HCT116 (cell line): ENCODE data around the gene SLC15A3. TPM values are rescaled to one million over a fixed set of nuclear protein-coding genes. Genes with fewer than 3 reads are reported as not detected.

Source experiments
- ATAC-seq: fragments of 200-7000 bp; cut with Tn5 transposase; 2 replicates; pipeline ENCODE4 v1.9.1; 2020; ENCODE audit warnings: mild to moderate bottlenecking, moderate library complexity
- BruUV-seq: library from RNA; stranded (reverse); fragments of 400-500 nt; replicated peaks from 2 replicates; lab custom pipeline; 2021; lab: Mats Ljungman, UMichigan
- CTCF ChIA-PET: fragments of 300-600 bp; sonication (Branson Sonifier 250); formaldehyde crosslinking; loops from one replicate; lab custom pipeline; 2021; ENCODE audit warnings: antibody characterized with exemption; lab: Charles Lee
- POLR2A ChIA-PET: fragments of 300-600, 350-600 bp; sonication (Branson Sonifier 250); formaldehyde crosslinking; loops from one replicate; lab custom pipeline; 2021; ENCODE audit warnings: antibody characterized with exemption; lab: Charles Lee
- RAD21 ChIA-PET, 2 experiments: fragments of 300-600 bp; sonication (Branson Sonifier 250); formaldehyde crosslinking; loops; one replicate each; lab custom pipeline; 2023; ENCODE audit warnings: low total read pairs in 2 of 2; ENCODE audit not compliant: uncharacterized antibody in 2 of 2, unreplicated experiment in 2 of 2, low non-redundant PET in 1 of 2; lab: Charles Lee
- DNase-seq: peaks from one replicate; pipeline ENCODE4 v3.0.0-alpha.2; 2010; ENCODE audit warnings: low read depth, low spot score
- H2AFZ ChIP-seq: fragments of 200-600 bp; shearing (Covaris generic), sonication (generic); 2 replicates; pipeline ENCODE4 v1.6.1; 2017; ENCODE audit warnings: low read depth, mixed run types, mixed read lengths, antibody characterized with exemption, low read length; ENCODE audit not compliant: poor library complexity, severe bottlenecking
- H3K27ac ChIP-seq: 2 replicates; pipeline ENCODE4 v1.5.1; 2012; ENCODE audit warnings: low read depth, low read length
- H3K27me3 ChIP-seq: fragments of 200-600 bp; sonication (generic); 2 replicates; pipeline ENCODE4 v1.6.1; 2016; ENCODE audit warnings: mixed run types, low read length, mixed read lengths; ENCODE audit not compliant: insufficient read depth
- H3K36me3 ChIP-seq, 2 experiments: fragments of 200-500 bp in 1 of 2; fragments of 200-600 bp in 1 of 2; sonication (Bioruptor generic) in 1 of 2; sonication (generic) in 1 of 2; 2 replicates each; pipeline versions ENCODE4 v1.5.1 to v1.6.1; 2014 to 2016; ENCODE audit warnings: low read length in 2 of 2, inconsistent platforms in 1 of 2, mixed read lengths in 1 of 2, mixed run types in 1 of 2; ENCODE audit not compliant: insufficient read depth in 2 of 2, control insufficient read depth in 1 of 2
- H3K4me1 ChIP-seq, 2 experiments: fragments of 200-600 bp in 1 of 2; sonication (generic) in 1 of 2; 2 replicates each; pipeline versions ENCODE4 v1.5.1 to v1.6.1; 2012 to 2017; ENCODE audit warnings: low read length in 2 of 2, inconsistent platforms in 1 of 2, mild to moderate bottlenecking in 1 of 2, mixed read lengths in 1 of 2, mixed run types in 1 of 2, moderate library complexity in 1 of 2; ENCODE audit not compliant: insufficient read depth in 2 of 2, control insufficient read depth in 1 of 2
- H3K4me2 ChIP-seq: fragments of 200-600 bp; sonication (generic); 2 replicates; pipeline ENCODE4 v1.6.1; 2017; ENCODE audit warnings: mixed run types, low read length, mixed read lengths
- H3K4me3 ChIP-seq, 2 experiments: fragments of 200-600 bp in 1 of 2; sonication (generic) in 1 of 2; replicated peaks in 1 of 2; 2 replicates each; pipeline ENCODE4 v1.5.1; 2011 to 2016; ENCODE audit warnings: low read length in 2 of 2, control low read depth in 1 of 2, low read depth in 1 of 2, mild to moderate bottlenecking in 1 of 2, mixed read lengths in 1 of 2, mixed run types in 1 of 2
- H3K79me2 ChIP-seq: fragments of 200-600 bp; sonication (generic); 2 replicates; pipeline ENCODE4 v1.6.1; 2017; ENCODE audit warnings: mild to moderate bottlenecking, mixed run types, low read length, moderate library complexity, mixed read lengths; ENCODE audit not compliant: insufficient read depth
- H3K9ac ChIP-seq: fragments of 200-600 bp; sonication (generic); 2 replicates; pipeline ENCODE4 v1.6.1; 2016; ENCODE audit warnings: low read length, mixed read lengths
- H3K9me2 ChIP-seq: fragments of 200-600 bp; sonication (generic), shearing (Covaris generic); 2 replicates; pipeline ENCODE4 v1.6.1; 2017; ENCODE audit warnings: mixed run types, mild to moderate bottlenecking, moderate library complexity; ENCODE audit not compliant: insufficient read depth
- H3K9me3 ChIP-seq, 2 experiments: fragments of 200-500 bp in 1 of 2; fragments of 200-600 bp in 1 of 2; sonication (Bioruptor generic) in 1 of 2; sonication (generic) in 1 of 2; 2 replicates each; pipeline ENCODE4 v1.6.1; 2014 to 2017; ENCODE audit warnings: low read length in 2 of 2, mixed read lengths in 2 of 2, inconsistent platforms in 1 of 2, low read depth in 1 of 2, mild to moderate bottlenecking in 1 of 2, mixed run types in 1 of 2, moderate library complexity in 1 of 2; ENCODE audit not compliant: control insufficient read depth in 1 of 2, insufficient read depth in 1 of 2
- H4K20me1 ChIP-seq: fragments of 200-600 bp; sonication (generic), shearing (Covaris generic); 2 replicates; pipeline ENCODE4 v1.6.1; 2017; ENCODE audit warnings: mixed run types, mild to moderate bottlenecking, moderate library complexity; ENCODE audit not compliant: insufficient read depth
- ELF1 ChIP-seq: IDR thresholded peaks from 2 replicates; pipeline ENCODE4 v1.6.1; 2012; ENCODE audit warnings: low read depth, borderline replicate concordance
- EZH2phosphoT487 ChIP-seq: fragments of 200-600 bp; IDR thresholded peaks from 2 replicates; pipeline ENCODE4 v1.6.1; 2018; ENCODE audit warnings: antibody characterized with exemption, borderline replicate concordance
- RAD21 ChIP-seq: IDR thresholded peaks from 2 replicates; pipeline ENCODE4 v1.6.1; 2012; ENCODE audit warnings: low read depth, mild to moderate bottlenecking
- SIN3A ChIP-seq: IDR thresholded peaks from 2 replicates; pipeline ENCODE4 v1.6.1; 2012; ENCODE audit warnings: low read depth
- YY1 ChIP-seq: IDR thresholded peaks from 2 replicates; pipeline ENCODE4 v1.6.1; 2011; ENCODE audit warnings: low read length, low read depth, moderate library complexity, mild to moderate bottlenecking; ENCODE audit not compliant: insufficient replicate concordance; ENCODE audit errors: extremely low read depth
- ZNF274 ChIP-seq: fragments of 200-500 bp; sonication (Bioruptor generic); IDR thresholded peaks from 2 replicates; pipeline ENCODE4 v1.6.1; 2014; ENCODE audit warnings: mild to moderate bottlenecking, low read depth, low read length, inconsistent platforms
- intact Hi-C: fragments of 100-400 bp; cut with micrococcal nuclease; formaldehyde crosslinking; loops from 2 replicates; pipeline ENCODE4 v1.10.0; 2022
- total RNA-seq: library from RNA; stranded (reverse); gene quantifications from one replicate; pipeline ENCODE4 v1.2.1, GENCODE V29; 2021; ENCODE audit not compliant: unreplicated experiment
- TF ChIP-seq, protein P1 (sequence below), 3 experiments: fragments of 200-600 bp in 1 of 3; sonication (generic) in 1 of 3; IDR thresholded peaks in 2 of 3; conservative IDR thresholded peaks in 1 of 3; 2 replicates each; pipeline ENCODE4 v1.5.1; 2012 to 2017; ENCODE audit warnings: low read depth in 2 of 3, low read length in 2 of 3, antibody characterized with exemption in 1 of 3, borderline replicate concordance in 1 of 3, control low read depth in 1 of 3, mild to moderate bottlenecking in 1 of 3, mixed read lengths in 1 of 3, mixed run types in 1 of 3, moderate library complexity in 1 of 3; ENCODE audit not compliant: insufficient read depth in 1 of 3

SLC15A3 gene
- total RNA-seq, 1 experiment from 2014 or later, result not detected

DNA sequence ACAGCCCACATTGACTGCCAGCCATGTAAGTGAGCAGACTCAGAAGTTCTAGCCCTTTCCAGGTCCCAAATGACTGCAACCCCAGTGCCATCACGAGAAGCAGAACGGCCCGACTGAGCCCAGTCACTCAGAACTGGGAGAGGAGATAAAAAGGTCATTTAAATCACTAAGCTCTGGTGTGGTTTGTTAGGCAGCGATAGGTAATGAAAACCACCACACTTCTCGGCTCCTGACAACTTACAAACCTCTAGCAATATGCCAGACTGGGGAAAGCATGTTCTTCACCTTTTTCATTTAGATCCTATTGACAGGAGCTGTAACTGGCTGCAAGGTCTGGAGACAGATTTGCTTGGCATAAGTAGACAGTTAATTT lies 6.7 kb downstream of the SLC15A3 start:
- POLR2A ChIA-PET, result no interaction called here
- DNase-seq, result no peak
- H2AFZ ChIP-seq, result no peak overlapping the region
- ATAC-seq, result no peak
- no peak overlapping the region for H3K27ac ChIP-seq
- H3K4me1 ChIP-seq, result no peaks in the 10 kb centered on the region
- CTCF ChIA-PET, result interaction anchor here (0.9 to 1.3 kb wide), 2 partner anchors 242 kb away, joined by 3 read pairs; no protein-coding TSS in a partner anchor
- RAD21 ChIA-PET, result no interaction called here
- H3K4me2 ChIP-seq, result no peak overlapping the region
- no peaks in the 10 kb centered on the region for H3K9me2 ChIP-seq
- H3K4me3 ChIP-seq, result no peak overlapping the region
- H3K9me3 ChIP-seq, result no peaks in the 10 kb centered on the region
- no TSS peak for BruUV-seq
- no peak overlapping the region for H3K9ac ChIP-seq
- H3K79me2 ChIP-seq, result no peaks in the 10 kb centered on the region
- intact Hi-C loops, result no loop called here
- H3K27me3 ChIP-seq, result 0 out of 2 replicates have a peak, but pooled peaks cover 11% of the 10 kb centered on the region
- no peaks in the 10 kb centered on the region for H4K20me1 ChIP-seq
- no peaks in the 10 kb centered on the region for H3K36me3 ChIP-seq
- TF ChIP-seq ZNF274 (no peak), YY1 (no peak), EZH2phosphoT487 (no peak), SIN3A (no peak), RAD21 (no peak)

GRCh38 chr11:60944490-60945294 lies 7.3 kb downstream of the SLC15A3 start:
- intact Hi-C loops, result no loop called here
- no peak overlapping the region for H3K9ac ChIP-seq
- no TSS peak for BruUV-seq
- 0 out of 2 replicates have a peak, but pooled peaks cover 11% of the 10 kb centered on the region for H3K27me3 ChIP-seq
- TF ChIP-seq RAD21 (peak; percentile 30; the same call in 1 of the 2 replicates), ELF1 (no peak), EZH2phosphoT487 (no peak)
- TF ChIP-seq, protein P1, sequence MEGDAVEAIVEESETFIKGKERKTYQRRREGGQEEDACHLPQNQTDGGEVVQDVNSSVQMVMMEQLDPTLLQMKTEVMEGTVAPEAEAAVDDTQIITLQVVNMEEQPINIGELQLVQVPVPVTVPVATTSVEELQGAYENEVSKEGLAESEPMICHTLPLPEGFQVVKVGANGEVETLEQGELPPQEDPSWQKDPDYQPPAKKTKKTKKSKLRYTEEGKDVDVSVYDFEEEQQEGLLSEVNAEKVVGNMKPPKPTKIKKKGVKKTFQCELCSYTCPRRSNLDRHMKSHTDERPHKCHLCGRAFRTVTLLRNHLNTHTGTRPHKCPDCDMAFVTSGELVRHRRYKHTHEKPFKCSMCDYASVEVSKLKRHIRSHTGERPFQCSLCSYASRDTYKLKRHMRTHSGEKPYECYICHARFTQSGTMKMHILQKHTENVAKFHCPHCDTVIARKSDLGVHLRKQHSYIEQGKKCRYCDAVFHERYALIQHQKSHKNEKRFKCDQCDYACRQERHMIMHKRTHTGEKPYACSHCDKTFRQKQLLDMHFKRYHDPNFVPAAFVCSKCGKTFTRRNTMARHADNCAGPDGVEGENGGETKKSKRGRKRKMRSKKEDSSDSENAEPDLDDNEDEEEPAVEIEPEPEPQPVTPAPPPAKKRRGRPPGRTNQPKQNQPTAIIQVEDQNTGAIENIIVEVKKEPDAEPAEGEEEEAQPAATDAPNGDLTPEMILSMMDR (IDR thresholded peaks at IDR 0.05 in 2 of 3, conservative IDR thresholded peaks at IDR 0.05 in 1 of 3; ENCODE audit: borderline replicate concordance in 1 of 3, insufficient read depth in 1 of 3, low read depth in 2 of 3, low read length in 2 of 3), result peak in 2 of 3 experiments; percentile 39 to 55; a peak in 4 of 6 replicates
- peak; percentile 68 for ATAC-seq
- no peak overlapping the region for H3K27ac ChIP-seq
- H3K79me2 ChIP-seq, result no peaks in the 10 kb centered on the region
- ChIA-PET RAD21 (no interaction called here), POLR2A (no interaction called here), CTCF (interaction anchor here (0.9 to 1.3 kb wide), 2 partner anchors 242 to 243 kb away, joined by 3 read pairs; no protein-coding TSS in a partner anchor)
- H3K4me1 ChIP-seq, result no peaks in the 10 kb centered on the region
- no peak overlapping the region for H2AFZ ChIP-seq
- no peaks in the 10 kb centered on the region for H3K9me3 ChIP-seq
- DNase-seq, result no peak
- H3K36me3 ChIP-seq, result no peaks in the 10 kb centered on the region
- no peaks in the 10 kb centered on the region for H4K20me1 ChIP-seq
- H3K4me3 ChIP-seq, result no peak overlapping the region
- no peak overlapping the region for H3K4me2 ChIP-seq
- H3K9me2 ChIP-seq, result no peaks in the 10 kb centered on the region
